ENCODE data around the gene BBS12. TPM values are rescaled to one million over a fixed set of nuclear protein-coding genes. Genes with fewer than 3 reads are reported as not detected.

Gene BBS12
- total and polyA plus RNA-seq, 2 donors (not counting 3 experiments of a cell fraction or from before 2014, with no cell fraction given): 0.91 to 2.3 TPM

DNA sequence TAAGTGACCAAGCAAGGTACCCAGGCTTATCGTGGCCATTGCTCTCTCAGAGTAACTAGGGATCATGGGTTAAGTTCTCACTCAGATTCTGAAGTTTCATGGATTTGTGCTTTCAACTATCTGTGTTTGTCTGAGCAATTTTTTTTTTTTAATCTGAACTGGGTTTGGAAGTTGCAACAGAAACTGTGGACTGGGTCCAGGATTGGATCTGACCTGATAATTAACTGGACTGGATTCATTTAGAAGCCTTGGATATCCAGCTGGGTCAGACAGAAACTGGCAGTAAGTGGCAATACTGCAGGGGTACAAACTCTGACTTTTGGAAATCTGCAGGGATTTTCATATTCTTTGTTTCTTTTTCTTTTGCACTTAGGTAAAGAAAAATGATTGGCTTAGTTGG is 55.4 kb downstream of the BBS12 start:
- no peak overlapping the region for H3K27ac ChIP-seq (ENCODE audit: insufficient read depth, low read depth, low read length)
- H3K9ac ChIP-seq (replicated peaks; ENCODE audit: extremely low read depth, insufficient read depth, low read length): no peak overlapping the region
- H3K36me3 ChIP-seq (ENCODE audit: control insufficient read depth in 2 of 2, extremely low read depth in 1 of 2, insufficient read depth in 2 of 2, low read length in 2 of 2): no peaks in the 10 kb centered on the region
- H3K4me1 ChIP-seq (ENCODE audit: control insufficient read depth, extremely low read depth, insufficient read depth, low read length): peaks cover 13% of the 10 kb centered on the region
- H4K20me1 ChIP-seq (replicated peaks; ENCODE audit: control insufficient read depth, extremely low read depth, insufficient read depth, low read length): no peaks in the 10 kb centered on the region
- no TSS peak for BruUV-seq (replicated peaks)
- ChIA-PET CTCF (interaction anchor here (0.8 kb wide), 1 partner anchor 10 kb away, joined by 3 read pairs; no protein-coding TSS in a partner anchor), POLR2A (no interaction called here)
- H3K9me3 ChIP-seq (replicated peaks; ENCODE audit: control insufficient read depth, insufficient read depth, low read length): no peaks in the 10 kb centered on the region
- H3K79me2 ChIP-seq (ENCODE audit: control insufficient read depth, insufficient read depth, low read length): no peaks in the 10 kb centered on the region
- H3K9me1 ChIP-seq (replicated peaks; ENCODE audit: control insufficient read depth, extremely low read depth, insufficient read depth, low read length): no peaks in the 10 kb centered on the region
- no peak overlapping the region for H3K4me2 ChIP-seq (ENCODE audit: insufficient read depth, low read length)
- no peak for TF ChIP-seq MYC (IDR thresholded peaks at IDR 0.05; ENCODE audit: low read depth, low read length)
- TF ChIP-seq, protein P1, sequence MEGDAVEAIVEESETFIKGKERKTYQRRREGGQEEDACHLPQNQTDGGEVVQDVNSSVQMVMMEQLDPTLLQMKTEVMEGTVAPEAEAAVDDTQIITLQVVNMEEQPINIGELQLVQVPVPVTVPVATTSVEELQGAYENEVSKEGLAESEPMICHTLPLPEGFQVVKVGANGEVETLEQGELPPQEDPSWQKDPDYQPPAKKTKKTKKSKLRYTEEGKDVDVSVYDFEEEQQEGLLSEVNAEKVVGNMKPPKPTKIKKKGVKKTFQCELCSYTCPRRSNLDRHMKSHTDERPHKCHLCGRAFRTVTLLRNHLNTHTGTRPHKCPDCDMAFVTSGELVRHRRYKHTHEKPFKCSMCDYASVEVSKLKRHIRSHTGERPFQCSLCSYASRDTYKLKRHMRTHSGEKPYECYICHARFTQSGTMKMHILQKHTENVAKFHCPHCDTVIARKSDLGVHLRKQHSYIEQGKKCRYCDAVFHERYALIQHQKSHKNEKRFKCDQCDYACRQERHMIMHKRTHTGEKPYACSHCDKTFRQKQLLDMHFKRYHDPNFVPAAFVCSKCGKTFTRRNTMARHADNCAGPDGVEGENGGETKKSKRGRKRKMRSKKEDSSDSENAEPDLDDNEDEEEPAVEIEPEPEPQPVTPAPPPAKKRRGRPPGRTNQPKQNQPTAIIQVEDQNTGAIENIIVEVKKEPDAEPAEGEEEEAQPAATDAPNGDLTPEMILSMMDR (IDR thresholded peaks at IDR 0.05; ENCODE audit: extremely low read depth in 1 of 2, insufficient read depth in 1 of 2, low read depth in 1 of 2, low read length in 2 of 2): no peak
- no peak for TF ChIP-seq GATA2 (IDR thresholded peaks at IDR 0.05; ENCODE audit: insufficient read depth, insufficient read length, low read depth, low read length)
- no peak for TF ChIP-seq POLR2AphosphoS5 (IDR thresholded peaks at IDR 0.05; ENCODE audit: insufficient read depth, low read depth, low read length)
- TF ChIP-seq JUN (IDR thresholded peaks at IDR 0.05; ENCODE audit: borderline replicate concordance, insufficient read depth, insufficient read length, low read depth): no peak
- TF ChIP-seq POLR2A (IDR thresholded peaks at IDR 0.05; ENCODE audit: low read depth, low read length): no peak
- TF ChIP-seq FOS (IDR thresholded peaks at IDR 0.05; ENCODE audit: borderline replicate concordance, insufficient read depth, low read length): no peak
- TF ChIP-seq EZH2 (IDR thresholded peaks at IDR 0.05; ENCODE audit: borderline replicate concordance, low read depth, low read length, severe bottlenecking): no peak
- TF ChIP-seq, protein P2, sequence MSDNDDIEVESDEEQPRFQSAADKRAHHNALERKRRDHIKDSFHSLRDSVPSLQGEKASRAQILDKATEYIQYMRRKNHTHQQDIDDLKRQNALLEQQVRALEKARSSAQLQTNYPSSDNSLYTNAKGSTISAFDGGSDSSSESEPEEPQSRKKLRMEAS (IDR thresholded peaks at IDR 0.05; ENCODE audit: insufficient read depth, insufficient read length): no peak
- dilution Hi-C loops (cut with MboI; ENCODE audit: extremely low pct_ligation_motif_present, low sequenced_read_pairs): no loop called here
- DNase-seq (ENCODE audit: low read depth, low spot score) (no peak), FAIRE-seq (no peak)
- H3K4me3 ChIP-seq (replicated peaks in 1 of 3; ENCODE audit: insufficient read depth in 1 of 3, low read depth in 1 of 3, low read length in 3 of 3): no peak overlapping the region
- H2AFZ ChIP-seq (ENCODE audit: low read depth, low read length): no peak overlapping the region
- intact Hi-C loops (cut with micrococcal nuclease): no loop called here
- H3K27me3 ChIP-seq (ENCODE audit: control insufficient read depth in 2 of 2, insufficient read depth in 2 of 2, low read length in 2 of 2): no peaks in the 10 kb centered on the region

Measured in endothelial cell of umbilical vein (primary cell).